GM23338 (cell line): ENCODE data around the gene SPAG16. TPM values are rescaled to one million over a fixed set of nuclear protein-coding genes. Genes with fewer than 3 reads are reported as not detected.

Source experiments
- ATAC-seq: fragments of 200-7000 bp; cut with Tn5 transposase; 3 replicates; pipeline ENCODE4 v1.9.1; 2020
- DNase-seq: peaks from one replicate; pipeline ENCODE4 v3.0.0-alpha.2; 2015; ENCODE audit warnings: low spot score
- H2AFZ ChIP-seq: fragments of 200-600 bp; sonication (generic); 2 replicates; pipeline ENCODE4 v1.8.0; 2016; ENCODE audit warnings: antibody characterized with exemption, mild to moderate bottlenecking, moderate library complexity
- H3F3A ChIP-seq: fragments of 200-600 bp; sonication (generic); replicated peaks from 2 replicates; pipeline ENCODE4 v1.8.0; 2017; ENCODE audit warnings: antibody characterized with exemption, mixed run types, low read depth
- H3K27ac ChIP-seq: fragments of 200-600 bp; sonication (generic); 2 replicates; pipeline ENCODE4 v1.6.1; 2016; ENCODE audit warnings: low read depth
- H3K27me3 ChIP-seq: fragments of 200-600 bp; sonication (generic); 2 replicates; pipeline ENCODE4 v1.8.0; 2016; ENCODE audit warnings: mild to moderate bottlenecking, mixed run types, moderate library complexity; ENCODE audit not compliant: insufficient read depth
- H3K36me3 ChIP-seq: fragments of 200-600 bp; sonication (generic); 2 replicates; pipeline ENCODE4 v1.8.0; 2016; ENCODE audit warnings: mild to moderate bottlenecking; ENCODE audit not compliant: insufficient read depth
- H3K4me1 ChIP-seq: fragments of 200-600 bp; sonication (generic); 2 replicates; pipeline ENCODE4 v1.8.0; 2016; ENCODE audit warnings: mild to moderate bottlenecking, moderate library complexity; ENCODE audit not compliant: insufficient read depth
- H3K4me2 ChIP-seq: fragments of 200-600 bp; sonication (generic); 2 replicates; pipeline ENCODE4 v1.7.1; 2017; ENCODE audit warnings: mixed run types
- H3K4me3 ChIP-seq: fragments of 200-600 bp; sonication (generic); 2 replicates; pipeline ENCODE4 v1.6.1; 2016; ENCODE audit warnings: mixed run types
- H3K79me2 ChIP-seq: fragments of 200-600 bp; sonication (generic); replicated peaks from 2 replicates; pipeline ENCODE4 v1.8.0; 2017; ENCODE audit warnings: mild to moderate bottlenecking; ENCODE audit not compliant: insufficient read depth
- H3K9me2 ChIP-seq: fragments of 200-600 bp; sonication (generic); 2 replicates; pipeline ENCODE4 v1.8.0; 2017; ENCODE audit not compliant: insufficient read depth
- H4K20me1 ChIP-seq: fragments of 200-600 bp; sonication (generic); replicated peaks from 2 replicates; pipeline ENCODE4 v1.8.0; 2017; ENCODE audit warnings: mild to moderate bottlenecking; ENCODE audit not compliant: insufficient read depth
- H3K27ac Mint-ChIP-seq: 2 replicates; pipeline ENCODE4 v1.8.0; 2020; ENCODE audit warnings: inconsistent platforms, mild to moderate bottlenecking, moderate library complexity, mixed read lengths
- H3K27me3 Mint-ChIP-seq: 3 replicates; pipeline ENCODE4 v1.8.0; 2022; ENCODE audit warnings: low read depth, mild to moderate bottlenecking, moderate library complexity, mixed read lengths, inconsistent platforms; ENCODE audit not compliant: insufficient read depth, poor library complexity
- H3K36me3 Mint-ChIP-seq: 3 replicates; pipeline ENCODE4 v1.8.0; 2021; ENCODE audit warnings: low read depth, mild to moderate bottlenecking, inconsistent platforms, moderate library complexity, mixed read lengths
- H3K4me1 Mint-ChIP-seq: 3 replicates; pipeline ENCODE4 v1.8.0; 2020; ENCODE audit warnings: mild to moderate bottlenecking, inconsistent platforms, mixed read lengths
- H3K4me3 Mint-ChIP-seq: 3 replicates; pipeline ENCODE4 v1.8.0; 2021; ENCODE audit warnings: moderate library complexity, mild to moderate bottlenecking, inconsistent platforms, mixed read lengths
- H3K9me3 Mint-ChIP-seq: 3 replicates; pipeline ENCODE4 v1.8.0; 2020; ENCODE audit warnings: moderate library complexity, mild to moderate bottlenecking, inconsistent platforms, mixed read lengths
- CREB1 ChIP-seq: fragments of 250-450 bp; sonication (Bioruptor Pico); IDR thresholded peaks from 2 replicates; pipeline ENCODE4 v1.5.0; 2020; ENCODE audit warnings: low read depth, mild to moderate bottlenecking, moderate library complexity
- ETS1 ChIP-seq: IDR thresholded peaks from 2 replicates; pipeline ENCODE4 v1.6.1; 2016; ENCODE audit warnings: antibody characterized with exemption
- JUNB ChIP-seq: IDR thresholded peaks from one replicate; pipeline ENCODE4 v1.6.1; 2016; ENCODE audit warnings: antibody characterized with exemption; ENCODE audit not compliant: unreplicated experiment
- REST ChIP-seq: IDR thresholded peaks from one replicate; pipeline ENCODE4 v1.6.1; 2018; ENCODE audit warnings: antibody characterized with exemption; ENCODE audit not compliant: unreplicated experiment
- ZNF114 ChIP-seq: fragments of 250-450 bp; sonication (Bioruptor Pico); IDR thresholded peaks from 2 replicates; pipeline ENCODE4 v1.5.0; 2020; ENCODE audit warnings: mild to moderate bottlenecking, moderate library complexity
- ZNF331 ChIP-seq: fragments of 250-450 bp; sonication (Bioruptor Pico); IDR thresholded peaks from 2 replicates; pipeline ENCODE4 v1.5.0; 2020; ENCODE audit warnings: low read depth, mild to moderate bottlenecking, moderate library complexity
- polyA plus RNA-seq: library from polyadenylated mRNA; unstranded; fragments of >200 nt; fragmentation: Nextera tagmentation; extraction: Ambion mirVana; gene quantifications from 2 replicates; pipeline ENCODE4 v1.2.1, GENCODE V29; 2016
- total RNA-seq: library from RNA; depleted of rRNA; stranded (reverse); fragments of >200 nt; shearing (Covaris generic); gene quantifications from 2 replicates; pipeline ENCODE4 v1.2.3, GENCODE V29; 2014

SPAG16 gene
- total and polyA plus RNA-seq, 2 experiments from 2014 or later, result 19.7 to 47.8 TPM

GRCh38 chr2:214412679-214413078 is 1128.4 kb downstream of the SPAG16 start:
- ATAC-seq (no peak), DNase-seq (no peak)
- no peak for TF ChIP-seq ZNF331
- TF ChIP-seq ZNF114, result no peak
- no peak for TF ChIP-seq JUNB
- TF ChIP-seq REST, result no peak
- Histone ChIP-seq H3K4me3 (no peak overlapping the region), H3K4me1 (no peaks in the 10 kb centered on the region), H3K27me3 (no peaks in the 10 kb centered on the region), H3K27ac (no peak overlapping the region), H3K79me2 (no peaks in the 10 kb centered on the region), H3K9me2 (no peaks in the 10 kb centered on the region), H3K4me2 (no peak overlapping the region), H3K36me3 (no peaks in the 10 kb centered on the region), H4K20me1 (no peaks in the 10 kb centered on the region), H3F3A (no peaks in the 10 kb centered on the region), H2AFZ (no peak overlapping the region)
- Mint-ChIP-seq H3K36me3 (no peaks in the 10 kb centered on the region), H3K27ac (no peak overlapping the region), H3K9me3 (no peaks in the 10 kb centered on the region), H3K27me3 (peaks cover 2% of the 10 kb centered on the region), H3K4me3 (no peak overlapping the region), H3K4me1 (peaks cover 7% of the 10 kb centered on the region; the same call in 2 of the 3 replicates)

- Mint-ChIP-seq H3K27me3 (no peaks in the 10 kb centered on the region), H3K4me3 (no peak overlapping the region), H3K9me3 (no peaks in the 10 kb centered on the region), H3K36me3 (no peaks in the 10 kb centered on the region), H3K4me1 (no peaks in the 10 kb centered on the region), H3K27ac (no peak overlapping the region)
- H3K4me1 ChIP-seq, result no peaks in the 10 kb centered on the region
- ATAC-seq, result no peak
- TF ChIP-seq ETS1 (no peak), CREB1 (no peak)
- no peaks in the 10 kb centered on the region for H3K9me2 ChIP-seq
- H3K4me2 ChIP-seq, result no peak overlapping the region
- H4K20me1 ChIP-seq, result no peaks in the 10 kb centered on the region
- DNase-seq, result no peak
- no peak overlapping the region for H3K27ac ChIP-seq
- no peaks in the 10 kb centered on the region for H3K27me3 ChIP-seq
- no peak overlapping the region for H2AFZ ChIP-seq
- no peaks in the 10 kb centered on the region for H3F3A ChIP-seq
- no peaks in the 10 kb centered on the region for H3K36me3 ChIP-seq
- H3K4me3 ChIP-seq, result no peak overlapping the region
- no peaks in the 10 kb centered on the region for H3K79me2 ChIP-seq
These were observed 1152.2 kb downstream of the SPAG16 start for GRCh38 chr2:214436470-214436869.
